Fibroblast of the conjunctiva (primary cell): Measurements from ENCODE around the gene MS4A8.

ENCODE experiments used
- DNase-seq: peaks from one replicate; pipeline ENCODE4 v3.0.0-alpha.2; 2010; ENCODE audit warnings: low read depth

MS4A8 gene

DNA sequence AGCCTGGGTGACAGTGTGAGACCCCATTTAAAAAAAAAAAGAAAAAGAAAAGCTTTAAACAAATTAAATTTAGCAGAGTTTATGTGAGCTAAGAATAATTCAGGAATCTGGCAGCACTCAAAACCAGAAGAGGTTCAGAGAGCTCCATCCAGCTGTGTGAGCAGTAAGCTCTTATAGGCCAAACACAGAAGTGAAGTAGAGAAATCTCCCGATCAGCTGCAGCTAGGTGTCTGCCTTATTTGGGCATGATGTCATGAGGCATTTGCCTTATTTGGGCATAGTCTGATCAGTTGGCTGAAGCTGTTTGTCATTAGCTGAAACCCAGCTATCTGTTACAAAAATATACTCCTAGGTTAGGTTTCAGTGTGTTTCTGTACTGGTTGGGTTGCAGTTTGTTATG lies 65.5 kb downstream of the MS4A8 start:
- no peak for DNase-seq

DNA sequence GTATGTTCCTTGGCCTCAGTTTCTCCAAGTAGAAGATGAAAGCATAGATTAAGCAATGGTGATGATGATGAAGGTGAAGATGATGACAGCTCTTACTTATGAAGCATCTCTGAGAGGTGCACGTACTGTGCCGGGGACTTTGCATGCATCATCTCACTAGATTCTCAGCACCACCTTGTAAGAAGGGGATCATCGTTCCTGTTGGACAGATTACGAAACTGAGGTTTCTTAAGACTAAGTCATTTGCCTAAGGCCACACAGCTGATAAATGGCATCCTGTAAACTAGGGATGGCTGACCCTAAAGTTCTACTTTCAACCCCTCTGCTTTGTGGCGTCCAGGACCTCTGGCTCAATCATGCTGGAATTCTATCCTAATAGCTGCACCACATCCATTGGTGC lies 65.9 kb downstream of the MS4A8 start:
- DNase-seq, result no peak
